Measurements from ENCODE around the gene UBE2E3. TPM values are rescaled to one million over a fixed set of nuclear protein-coding genes. Genes with fewer than 3 reads are reported as not detected.

The UBE2E3 gene
- total and polyA plus RNA-seq, 2 of the 13 experiments (the other 11 are each of a cell fraction or from before 2014, with no cell fraction given), result 45.7 to 92.6 TPM

DNA sequence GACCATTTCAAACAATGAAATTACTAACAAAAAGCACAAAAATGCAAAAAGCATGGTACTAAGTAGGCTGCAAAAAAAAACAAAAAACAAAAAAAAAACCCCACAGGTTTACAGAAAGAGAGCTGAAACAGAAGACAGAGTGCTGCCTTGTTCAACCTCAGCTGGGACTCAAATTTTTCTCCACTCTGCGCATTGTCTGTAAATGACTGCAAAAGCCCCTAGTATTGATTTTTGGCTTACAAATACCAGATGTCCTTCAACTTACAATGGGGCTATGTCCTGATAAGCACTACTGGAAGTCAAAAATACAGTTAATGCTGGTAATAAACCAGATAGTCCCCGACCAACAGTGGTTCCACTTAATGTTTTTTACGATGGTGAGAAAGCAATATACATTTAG, 42.2 kb downstream of the UBE2E3 start (continued):
- TF ChIP-seq PBX2 (CRISPR knock-in tag; IDR thresholded peaks at IDR 0.05) (no peak), NFKB2 (CRISPR knock-in tag; IDR thresholded peaks at IDR 0.05; ENCODE audit: borderline replicate concordance) (no peak), RXRB (CRISPR knock-in tag; IDR thresholded peaks at IDR 0.05; ENCODE audit: borderline replicate concordance) (peak; percentile 42; the same call in 1 of the 2 replicates), ZNF274 (CRISPR knock-in tag; IDR thresholded peaks at IDR 0.05) (no peak), CREB1 (IDR thresholded peaks at IDR 0.05) (no peak), CREB1 (CRISPR knock-in tag; IDR thresholded peaks at IDR 0.05) (peak; percentile 49; the same call in 1 of the 2 replicates), MIXL1 (CRISPR knock-in tag; IDR thresholded peaks at IDR 0.05) (peak; percentile 30; the same call in 1 of the 2 replicates), ZNF7 (CRISPR knock-in tag; IDR thresholded peaks at IDR 0.05) (no peak), AHDC1 (CRISPR knock-in tag; IDR thresholded peaks at IDR 0.05; ENCODE audit: borderline replicate concordance) (peak; percentile 87), ZNF30 (CRISPR knock-in tag; IDR thresholded peaks at IDR 0.05) (no peak), FOXK1 (CRISPR knock-in tag; IDR thresholded peaks at IDR 0.05; ENCODE audit: borderline replicate concordance, low read depth) (no peak), ZSCAN31 (CRISPR knock-in tag; IDR thresholded peaks at IDR 0.05; ENCODE audit: low read depth) (no peak), ESRRA (CRISPR knock-in tag; IDR thresholded peaks at IDR 0.05; ENCODE audit: low read depth) (no peak)
- TF ChIP-seq, protein P1, sequence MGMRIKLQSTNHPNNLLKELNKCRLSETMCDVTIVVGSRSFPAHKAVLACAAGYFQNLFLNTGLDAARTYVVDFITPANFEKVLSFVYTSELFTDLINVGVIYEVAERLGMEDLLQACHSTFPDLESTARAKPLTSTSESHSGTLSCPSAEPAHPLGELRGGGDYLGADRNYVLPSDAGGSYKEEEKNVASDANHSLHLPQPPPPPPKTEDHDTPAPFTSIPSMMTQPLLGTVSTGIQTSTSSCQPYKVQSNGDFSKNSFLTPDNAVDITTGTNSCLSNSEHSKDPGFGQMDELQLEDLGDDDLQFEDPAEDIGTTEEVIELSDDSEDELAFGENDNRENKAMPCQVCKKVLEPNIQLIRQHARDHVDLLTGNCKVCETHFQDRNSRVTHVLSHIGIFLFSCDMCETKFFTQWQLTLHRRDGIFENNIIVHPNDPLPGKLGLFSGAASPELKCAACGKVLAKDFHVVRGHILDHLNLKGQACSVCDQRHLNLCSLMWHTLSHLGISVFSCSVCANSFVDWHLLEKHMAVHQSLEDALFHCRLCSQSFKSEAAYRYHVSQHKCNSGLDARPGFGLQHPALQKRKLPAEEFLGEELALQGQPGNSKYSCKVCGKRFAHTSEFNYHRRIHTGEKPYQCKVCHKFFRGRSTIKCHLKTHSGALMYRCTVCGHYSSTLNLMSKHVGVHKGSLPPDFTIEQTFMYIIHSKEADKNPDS (CRISPR knock-in tag; IDR thresholded peaks at IDR 0.05), result no peak
- TF ChIP-seq, protein P2, sequence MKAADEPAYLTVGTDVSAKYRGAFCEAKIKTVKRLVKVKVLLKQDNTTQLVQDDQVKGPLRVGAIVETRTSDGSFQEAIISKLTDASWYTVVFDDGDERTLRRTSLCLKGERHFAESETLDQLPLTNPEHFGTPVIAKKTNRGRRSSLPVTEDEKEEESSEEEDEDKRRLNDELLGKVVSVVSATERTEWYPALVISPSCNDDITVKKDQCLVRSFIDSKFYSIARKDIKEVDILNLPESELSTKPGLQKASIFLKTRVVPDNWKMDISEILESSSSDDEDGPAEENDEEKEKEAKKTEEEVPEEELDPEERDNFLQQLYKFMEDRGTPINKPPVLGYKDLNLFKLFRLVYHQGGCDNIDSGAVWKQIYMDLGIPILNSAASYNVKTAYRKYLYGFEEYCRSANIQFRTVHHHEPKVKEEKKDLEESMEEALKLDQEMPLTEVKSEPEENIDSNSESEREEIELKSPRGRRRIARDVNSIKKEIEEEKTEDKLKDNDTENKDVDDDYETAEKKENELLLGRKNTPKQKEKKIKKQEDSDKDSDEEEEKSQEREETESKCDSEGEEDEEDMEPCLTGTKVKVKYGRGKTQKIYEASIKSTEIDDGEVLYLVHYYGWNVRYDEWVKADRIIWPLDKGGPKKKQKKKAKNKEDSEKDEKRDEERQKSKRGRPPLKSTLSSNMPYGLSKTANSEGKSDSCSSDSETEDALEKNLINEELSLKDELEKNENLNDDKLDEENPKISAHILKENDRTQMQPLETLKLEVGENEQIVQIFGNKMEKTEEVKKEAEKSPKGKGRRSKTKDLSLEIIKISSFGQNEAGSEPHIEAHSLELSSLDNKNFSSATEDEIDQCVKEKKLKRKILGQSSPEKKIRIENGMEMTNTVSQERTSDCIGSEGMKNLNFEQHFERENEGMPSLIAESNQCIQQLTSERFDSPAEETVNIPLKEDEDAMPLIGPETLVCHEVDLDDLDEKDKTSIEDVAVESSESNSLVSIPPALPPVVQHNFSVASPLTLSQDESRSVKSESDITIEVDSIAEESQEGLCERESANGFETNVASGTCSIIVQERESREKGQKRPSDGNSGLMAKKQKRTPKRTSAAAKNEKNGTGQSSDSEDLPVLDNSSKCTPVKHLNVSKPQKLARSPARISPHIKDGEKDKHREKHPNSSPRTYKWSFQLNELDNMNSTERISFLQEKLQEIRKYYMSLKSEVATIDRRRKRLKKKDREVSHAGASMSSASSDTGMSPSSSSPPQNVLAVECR (CRISPR knock-in tag; IDR thresholded peaks at IDR 0.05; ENCODE audit: borderline replicate concordance), result no peak
- TF ChIP-seq, protein P3, sequence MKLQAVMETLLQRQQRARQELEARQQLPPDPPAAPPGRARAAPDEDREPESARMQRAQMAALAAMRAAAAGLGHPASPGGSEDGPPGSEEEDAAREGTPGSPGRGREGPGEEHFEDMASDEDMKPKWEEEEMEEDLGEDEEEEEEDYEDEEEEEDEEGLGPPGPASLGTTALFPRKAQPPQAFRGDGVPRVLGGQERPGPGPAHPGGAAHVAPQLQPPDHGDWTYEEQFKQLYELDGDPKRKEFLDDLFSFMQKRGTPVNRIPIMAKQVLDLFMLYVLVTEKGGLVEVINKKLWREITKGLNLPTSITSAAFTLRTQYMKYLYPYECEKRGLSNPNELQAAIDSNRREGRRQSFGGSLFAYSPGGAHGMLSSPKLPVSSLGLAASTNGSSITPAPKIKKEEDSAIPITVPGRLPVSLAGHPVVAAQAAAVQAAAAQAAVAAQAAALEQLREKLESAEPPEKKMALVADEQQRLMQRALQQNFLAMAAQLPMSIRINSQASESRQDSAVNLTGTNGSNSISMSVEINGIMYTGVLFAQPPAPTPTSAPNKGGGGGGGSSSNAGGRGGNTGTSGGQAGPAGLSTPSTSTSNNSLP (IDR thresholded peaks at IDR 0.05; ENCODE audit: low read depth, low read length), result peak; percentile 44; the same call in 1 of the 2 replicates
